ENCODE results near the gene IRGQ.
"Not testable (repeated sequence)": the region's sequence is repeated elsewhere in the genome, so short reads cannot be mapped to it uniquely, and the experiment has no call there.

Gene IRGQ

GRCh38 chr19:43570174-43570791, 25.7 kb downstream of the IRGQ start:
- DNase-seq = no peak

- no peak for DNase-seq
Measured at GRCh38 chr19:43569657-43570056, 26.3 kb downstream of the IRGQ start.

- no peak for DNase-seq
Measured at GRCh38 chr19:43564800-43565199, 31.1 kb downstream of the IRGQ start.

GRCh38 chr19:43563816-43564457, 32.0 kb downstream of the IRGQ start:
- no peak for DNase-seq

- DNase-seq = no peak
Measured at GRCh38 chr19:43562698-43563241, 33.2 kb downstream of the IRGQ start.

GRCh38 chr19:43562226-43562697, 33.7 kb downstream of the IRGQ start:
- no peak for DNase-seq

- no peak for DNase-seq
Measured at GRCh38 chr19:43561139-43561970, 34.6 kb downstream of the IRGQ start.

GRCh38 chr19:43560687-43561086, 35.2 kb downstream of the IRGQ start:
- DNase-seq = no peak

GRCh38 chr19:43555185-43555770, 40.7 kb downstream of the IRGQ start:
- DNase-seq = peak; percentile 42

GRCh38 chr19:43554317-43554895, 41.5 kb downstream of the IRGQ start:
- no peak for DNase-seq

- no peak for DNase-seq
Measured at GRCh38 chr19:43553656-43554055, 42.3 kb downstream of the IRGQ start.

- DNase-seq = no peak
Measured at GRCh38 chr19:43552616-43553015, 43.3 kb downstream of the IRGQ start.

GRCh38 chr19:43552198-43552450, 43.8 kb downstream of the IRGQ start:
- DNase-seq = no peak

- no peak for DNase-seq
Measured at GRCh38 chr19:43551399-43552197, 44.3 kb downstream of the IRGQ start.

- DNase-seq = no peak
Measured at GRCh38 chr19:43548706-43549105, 47.2 kb downstream of the IRGQ start.

- not testable (repeated sequence) for DNase-seq
Measured at GRCh38 chr19:43547926-43548325, 48.0 kb downstream of the IRGQ start.

GRCh38 chr19:43546581-43546980, 49.4 kb downstream of the IRGQ start:
- DNase-seq = no peak

- DNase-seq = no peak
Measured at GRCh38 chr19:43545981-43546380, 50.0 kb downstream of the IRGQ start.

- DNase-seq = no peak
Measured at GRCh38 chr19:43545276-43545675, 50.7 kb downstream of the IRGQ start.

GRCh38 chr19:43544077-43544476, 51.9 kb downstream of the IRGQ start:
- no peak for DNase-seq

- DNase-seq = no peak
Measured at GRCh38 chr19:43541920-43542650, 53.8 kb downstream of the IRGQ start.

GRCh38 chr19:43540381-43540780, 55.6 kb downstream of the IRGQ start:
- DNase-seq = no peak

Data from NCI-H1105 (cell line).